GM13976 (cell line): Measurements from ENCODE around the gene SH2D4B.

Experiments used
- DNase-seq: peaks from one replicate; pipeline ENCODE4 v3.0.0; 2012; ENCODE audit warnings: low spot score
- CTCF ChIP-seq: IDR thresholded peaks from 2 replicates; pipeline ENCODE4 v1.5.1; 2012; ENCODE audit warnings: borderline replicate concordance, mild to moderate bottlenecking; ENCODE audit not compliant: insufficient read depth; ENCODE audit errors: extremely low read depth, missing control alignments, control extremely low read depth
- in situ Hi-C: fragments of 300-500 bp; cut with MboI; formaldehyde crosslinking; loops from one replicate; pipeline ENCODE4 v1.12.0; 2022; ENCODE audit warnings: low sequenced_read_pairs, mixed read lengths, inconsistent platforms; ENCODE audit not compliant: unreplicated experiment

The SH2D4B gene

DNA sequence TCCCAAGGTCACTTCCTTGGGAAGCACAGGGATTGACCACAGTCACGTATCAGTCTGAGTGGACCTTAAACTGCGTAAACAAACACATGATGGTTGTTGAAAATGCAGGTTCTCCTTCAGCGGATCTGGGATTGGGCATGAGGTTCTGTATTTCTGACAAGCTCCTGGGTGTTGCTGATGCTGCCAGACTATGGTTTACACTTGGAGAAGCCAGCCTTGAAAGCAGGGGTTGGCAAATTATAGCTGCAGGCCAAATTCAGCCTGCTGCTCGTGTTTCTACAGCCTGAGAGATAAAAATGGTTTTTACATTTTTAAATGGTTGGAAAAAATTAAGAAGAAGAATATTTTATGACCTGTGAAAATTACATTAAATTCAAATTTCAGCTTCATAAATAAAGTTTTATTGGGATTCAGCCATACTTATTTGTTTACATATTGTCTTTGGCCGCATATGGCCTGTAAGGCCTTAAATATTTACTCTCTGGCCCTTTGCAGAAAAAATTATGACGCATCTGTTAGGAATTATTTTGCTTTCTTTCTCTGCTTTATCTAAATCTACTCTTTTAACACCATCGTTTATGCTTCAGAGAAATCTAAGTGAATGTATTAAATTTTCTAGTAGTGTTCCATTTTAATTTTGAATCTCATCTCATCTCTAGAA is 109.6 kb downstream of the SH2D4B start:
- no peak for TF ChIP-seq CTCF
- in situ Hi-C loops = no loop called here
- DNase-seq = no peak

DNA sequence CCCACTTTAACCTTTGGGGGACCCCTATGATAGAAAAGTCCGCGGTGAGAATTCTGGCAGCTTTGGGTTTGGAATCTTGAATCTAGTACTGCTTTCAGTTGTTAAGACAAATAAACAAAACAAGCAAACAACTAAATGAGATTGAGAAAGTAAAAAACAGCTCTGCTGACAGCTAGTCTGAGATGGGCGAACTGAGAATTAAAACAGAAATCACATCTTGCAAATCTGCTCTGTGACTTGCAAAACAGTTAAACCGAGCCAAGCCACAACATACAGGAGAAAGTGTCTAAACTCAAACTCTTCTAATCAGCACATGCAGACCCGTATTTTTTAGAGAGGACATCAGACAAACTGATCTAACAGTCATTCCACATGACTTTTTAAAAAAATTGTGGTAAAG is 110.4 kb downstream of the SH2D4B start:
- in situ Hi-C loops = no loop called here
- TF ChIP-seq CTCF = no peak
- no peak for DNase-seq

DNA sequence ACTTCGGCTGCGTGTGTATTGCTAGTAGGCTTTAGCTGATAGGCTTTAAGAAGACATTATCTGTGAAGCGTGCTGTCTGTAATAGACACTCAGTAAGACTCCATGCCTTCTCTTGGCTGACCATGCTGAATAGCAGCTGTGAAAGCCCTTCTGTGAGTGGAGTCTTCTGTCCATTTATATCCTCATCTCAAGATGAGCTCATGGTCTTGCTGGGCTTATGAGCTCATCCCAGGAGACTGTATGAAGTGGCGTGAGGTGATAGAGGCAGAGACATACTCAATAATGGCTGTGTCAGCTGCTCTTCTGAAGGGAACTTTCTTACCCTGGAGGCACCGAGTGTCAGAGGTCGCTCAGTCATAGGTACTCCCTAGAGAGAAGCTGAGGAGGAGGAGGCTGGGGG is 111.5 kb downstream of the SH2D4B start:
- in situ Hi-C loops = no loop called here
- no peak for DNase-seq
- no peak for TF ChIP-seq CTCF

- TF ChIP-seq CTCF = no peak
- in situ Hi-C loops = no loop called here
- DNase-seq = no peak
Measured at GRCh38 chr10:80655898-80656297, 118.2 kb downstream of the SH2D4B start.

GRCh38 chr10:80658068-80658467 is 120.4 kb downstream of the SH2D4B start:
- TF ChIP-seq CTCF = no peak
- in situ Hi-C loops = no loop called here
- DNase-seq = no peak

- no peak for TF ChIP-seq CTCF
- in situ Hi-C loops = no loop called here
- no peak for DNase-seq
Measured at GRCh38 chr10:80659289-80659688, 121.6 kb downstream of the SH2D4B start.
